ENCODE data around the gene NT5M.

- TF ChIP-seq POLR2A (IDR thresholded peaks at IDR 0.05) (no peak), POLR2AphosphoS5 (IDR thresholded peaks at IDR 0.05) (no peak)
- TF ChIP-seq, protein P1, sequence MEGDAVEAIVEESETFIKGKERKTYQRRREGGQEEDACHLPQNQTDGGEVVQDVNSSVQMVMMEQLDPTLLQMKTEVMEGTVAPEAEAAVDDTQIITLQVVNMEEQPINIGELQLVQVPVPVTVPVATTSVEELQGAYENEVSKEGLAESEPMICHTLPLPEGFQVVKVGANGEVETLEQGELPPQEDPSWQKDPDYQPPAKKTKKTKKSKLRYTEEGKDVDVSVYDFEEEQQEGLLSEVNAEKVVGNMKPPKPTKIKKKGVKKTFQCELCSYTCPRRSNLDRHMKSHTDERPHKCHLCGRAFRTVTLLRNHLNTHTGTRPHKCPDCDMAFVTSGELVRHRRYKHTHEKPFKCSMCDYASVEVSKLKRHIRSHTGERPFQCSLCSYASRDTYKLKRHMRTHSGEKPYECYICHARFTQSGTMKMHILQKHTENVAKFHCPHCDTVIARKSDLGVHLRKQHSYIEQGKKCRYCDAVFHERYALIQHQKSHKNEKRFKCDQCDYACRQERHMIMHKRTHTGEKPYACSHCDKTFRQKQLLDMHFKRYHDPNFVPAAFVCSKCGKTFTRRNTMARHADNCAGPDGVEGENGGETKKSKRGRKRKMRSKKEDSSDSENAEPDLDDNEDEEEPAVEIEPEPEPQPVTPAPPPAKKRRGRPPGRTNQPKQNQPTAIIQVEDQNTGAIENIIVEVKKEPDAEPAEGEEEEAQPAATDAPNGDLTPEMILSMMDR (IDR thresholded peaks at IDR 0.05) = no peak
These were observed 44.2 kb downstream of the NT5M start for GRCh38 chr17:17347234-17347955.

Data from breast epithelium (tissue), 3 donors.